HepG2 (cell line): Measurements from ENCODE around the gene URI1. TPM values are rescaled to one million over a fixed set of nuclear protein-coding genes. Genes with fewer than 3 reads are reported as not detected.

Source experiments
- AGO2 ChIP-seq: fragments of 200-400 bp; formaldehyde crosslinking; optimal IDR thresholded peaks from 2 replicates; pipeline ENCODE3; 2017; ENCODE audit warnings: mild to moderate bottlenecking, low read depth, low read length, moderate library complexity
- ESRRA ChIP-seq: sonication (generic); formaldehyde crosslinking; IDR thresholded peaks from 2 replicates; pipeline ENCODE4 v1.5.1; 2020; ENCODE audit warnings: mild to moderate bottlenecking, low read depth, missing genetic modification reagents
- FOXM1 ChIP-seq: sonication (generic); formaldehyde crosslinking; IDR thresholded peaks from 2 replicates; pipeline ENCODE4 v1.5.0; 2020; ENCODE audit warnings: missing genetic modification reagents
- HDAC2 ChIP-seq: sonication (generic); formaldehyde crosslinking; IDR thresholded peaks from 2 replicates; pipeline ENCODE4 v1.4.0; 2020; ENCODE audit warnings: missing genetic modification reagents
- HNF1B ChIP-seq: sonication (generic); formaldehyde crosslinking; IDR thresholded peaks from 2 replicates; pipeline ENCODE4 v1.5.1; 2020; ENCODE audit warnings: mild to moderate bottlenecking, moderate library complexity, missing genetic modification reagents
- KDM2A ChIP-seq: sonication (generic); formaldehyde crosslinking; IDR thresholded peaks from 2 replicates; pipeline ENCODE4 v1.4.0; 2020; ENCODE audit warnings: low read depth, missing genetic modification reagents, borderline replicate concordance
- KLF16 ChIP-seq, 2 experiments: sonication (generic) in 1 of 2; formaldehyde crosslinking in 1 of 2; IDR thresholded peaks; 2 replicates each; pipeline versions ENCODE4 v1.6.1 to v1.8.0; 2016 to 2023; ENCODE audit warnings: missing genetic modification reagents in 2 of 2, missing compliant biosample characterization in 1 of 2
- MXI1 ChIP-seq: IDR thresholded peaks from 3 replicates; pipeline ENCODE4 v1.6.1; 2012; ENCODE audit warnings: low read depth, low read length, inconsistent platforms, borderline replicate concordance
- RBFOX2 ChIP-seq: fragments of 200-400 bp; formaldehyde crosslinking; IDR thresholded peaks from 2 replicates; pipeline ENCODE4 v1.6.1; 2017; ENCODE audit warnings: low read depth, mild to moderate bottlenecking, low read length
- SPEN ChIP-seq: sonication (generic); formaldehyde crosslinking; IDR thresholded peaks from 2 replicates; pipeline ENCODE4 v1.5.1; 2020; ENCODE audit warnings: low read depth, mild to moderate bottlenecking, missing genetic modification reagents
- TFDP1 ChIP-seq: IDR thresholded peaks from 2 replicates; pipeline ENCODE4 v1.6.1; 2016; ENCODE audit warnings: missing compliant biosample characterization, missing genetic modification reagents, borderline replicate concordance
- UBTF ChIP-seq: sonication (generic); formaldehyde crosslinking; IDR thresholded peaks from 2 replicates; pipeline ENCODE4 v1.4.0; 2020; ENCODE audit warnings: mild to moderate bottlenecking, missing genetic modification reagents
- ZBTB20 ChIP-seq: sonication (generic); formaldehyde crosslinking; IDR thresholded peaks from 2 replicates; pipeline ENCODE4 v1.8.1; 2023; ENCODE audit warnings: missing genetic modification reagents, low read depth, mild to moderate bottlenecking, borderline replicate concordance
- ZBTB25 ChIP-seq: IDR thresholded peaks from 2 replicates; pipeline ENCODE4 v1.6.1; 2018; ENCODE audit warnings: missing genetic modification reagents
- ZFY ChIP-seq: sonication (generic); formaldehyde crosslinking; IDR thresholded peaks from 2 replicates; pipeline ENCODE4 v1.4.0; 2020; ENCODE audit warnings: missing genetic modification reagents
- ZNF232 ChIP-seq: sonication (generic); formaldehyde crosslinking; IDR thresholded peaks from 2 replicates; pipeline ENCODE4 v1.4.0; 2020; ENCODE audit warnings: missing genetic modification reagents, borderline replicate concordance
- ZNF333 ChIP-seq: sonication (generic); formaldehyde crosslinking; IDR thresholded peaks from 2 replicates; pipeline ENCODE4 v1.4.0; 2020; ENCODE audit warnings: mild to moderate bottlenecking, missing genetic modification reagents, borderline replicate concordance
- ZNF552 ChIP-seq: sonication (generic); formaldehyde crosslinking; IDR thresholded peaks from 2 replicates; pipeline ENCODE4 v1.9.0; 2022; ENCODE audit warnings: missing genetic modification reagents, mild to moderate bottlenecking, borderline replicate concordance
- ZNF605 ChIP-seq: sonication (generic); formaldehyde crosslinking; IDR thresholded peaks from 2 replicates; pipeline ENCODE4 v1.8.0; 2022; ENCODE audit warnings: mild to moderate bottlenecking, missing genetic modification reagents
- ZNF709 ChIP-seq: sonication (generic); formaldehyde crosslinking; IDR thresholded peaks from 2 replicates; pipeline ENCODE4 v1.5.0; 2020; ENCODE audit warnings: mild to moderate bottlenecking, missing genetic modification reagents
- ZNF891 ChIP-seq: sonication (generic); formaldehyde crosslinking; IDR thresholded peaks from 2 replicates; pipeline ENCODE4 v1.5.0; 2020; ENCODE audit warnings: mild to moderate bottlenecking, missing genetic modification reagents
- ZZZ3 ChIP-seq: sonication (generic); formaldehyde crosslinking; IDR thresholded peaks from 2 replicates; pipeline ENCODE4 v1.4.0; 2020; ENCODE audit warnings: missing genetic modification reagents, mild to moderate bottlenecking, borderline replicate concordance
- polyA plus RNA-seq, 8 experiments: library from polyadenylated mRNA; depleted of rRNA in 3 of 8; stranded (reverse) in 7 of 8; unstranded in 1 of 8; fragments of >200 nt; fragmentation: Illumina TruSeq in 4 of 8; extraction: Trizol in 4 of 8; gene quantifications; 2 replicates each; pipeline versions ENCODE4 v1.2.1 to v1.2.3, GENCODE V29; 2011 to 2016; ENCODE audit warnings: low read depth in 4 of 8, missing spikeins in 1 of 8, mixed read lengths in 1 of 8; ENCODE audit not compliant: insufficient read depth in 1 of 8
- total RNA-seq, 5 experiments: library from RNA; depleted of rRNA; stranded (reverse); fragments of >200 nt; fragmentation: Illumina TruSeq; extraction: Trizol; gene quantifications; 2 replicates each; pipeline ENCODE4 v1.2.3, GENCODE V29; 2016; ENCODE audit warnings: low read depth in 1 of 5

URI1 gene
- total and polyA plus RNA-seq, 2 of the 13 experiments (the other 11 are each of a cell fraction or from before 2014, with no cell fraction given) = 43.6 to 67.9 TPM

- peak; percentile 70; the same call in 1 of the 2 replicates for TF ChIP-seq ZNF232 (CRISPR knock-in tag)
- peak; percentile 58; the same call in 1 of the 2 replicates for TF ChIP-seq ZBTB20 (CRISPR knock-in tag)
- no peak for TF ChIP-seq FOXM1 (CRISPR knock-in tag)
- peak; percentile 44; the same call in 1 of the 2 replicates for TF ChIP-seq ZNF891
- TF ChIP-seq ESRRA (CRISPR knock-in tag) = 0 out of 2 replicates have a peak, but pooled peaks have one; percentile 39
- peak; percentile 62 for TF ChIP-seq AGO2
- peak; percentile 57; the same call in 1 of the 2 replicates for TF ChIP-seq ZNF333
- peak; percentile 55; the same call in 1 of the 3 replicates for TF ChIP-seq MXI1
- peak; percentile 52; the same call in 1 of the 2 replicates for TF ChIP-seq ZBTB25
- peak; percentile 45; the same call in 1 of the 2 replicates for TF ChIP-seq TFDP1 (CRISPR knock-in tag)
- 0 out of 2 replicates have a peak, but pooled peaks have one; percentile 52 for TF ChIP-seq ZNF552 (CRISPR knock-in tag)
- TF ChIP-seq HDAC2 (CRISPR knock-in tag) = peak; percentile 42; the same call in 1 of the 2 replicates
- peak; percentile 78; the same call in 1 of the 2 replicates for TF ChIP-seq UBTF (CRISPR knock-in tag)
- TF ChIP-seq ZFY (CRISPR knock-in tag) = peak; percentile 97
- peak; percentile 77 for TF ChIP-seq ZNF605 (CRISPR knock-in tag)
- TF ChIP-seq ZZZ3 (CRISPR knock-in tag) = peak; percentile 47; the same call in 1 of the 2 replicates
- TF ChIP-seq KLF16 (CRISPR knock-in tag; IDR thresholded peaks at IDR 0.05) = 0 out of 4 replicates have a peak, but pooled peaks of 1 of the 2 experiments have one; percentile 39
- TF ChIP-seq RBFOX2 = peak; percentile 64
- TF ChIP-seq HNF1B = 0 out of 2 replicates have a peak, but pooled peaks have one; percentile 18
- TF ChIP-seq KDM2A (CRISPR knock-in tag) = peak; percentile 53
- 0 out of 2 replicates have a peak, but pooled peaks have one; percentile 33 for TF ChIP-seq SPEN
- peak; percentile 15; the same call in 1 of the 2 replicates for TF ChIP-seq ZNF709
Measured at GRCh38 chr19:29942404-29943261, 594 bp downstream of the URI1 start (continued).
